ENCODE measurements around the gene PAK1IP1. TPM values are rescaled to one million over a fixed set of nuclear protein-coding genes. Genes with fewer than 3 reads are reported as not detected.

The PAK1IP1 gene
- total and polyA plus RNA-seq, 7 donors = 9.5 to 44.1 (median 22.0) TPM

GRCh38 chr6:10687582-10687981 is 7.2 kb upstream of the PAK1IP1 start:
- WGBS, 3 donors = 38 to 43% (median 39%) methylated on average over 6 of the region's 6 CpGs
- no peak overlapping the region for H3K27ac ChIP-seq
- ATAC-seq (no peak), DNase-seq (no peak)
- no peak overlapping the region for H3K4me3 ChIP-seq
- intact Hi-C loops (cut with DNase I) = no loop called here
- H3K9me3 ChIP-seq = no peaks in the 10 kb centered on the region
- no peaks in the 10 kb centered on the region for H3K27me3 ChIP-seq (ENCODE audit: insufficient read depth in 3 of 3, low read length in 2 of 3)
- no peaks in the 10 kb centered on the region for H3K36me3 ChIP-seq (ENCODE audit: insufficient read depth in 1 of 2, low read depth in 1 of 2)
- H3K4me1 ChIP-seq = no peaks in the 10 kb centered on the region
- no peak for TF ChIP-seq CTCF (IDR thresholded peaks at IDR 0.05)

GRCh38 chr6:10690651-10691445 is 3.9 kb upstream of the PAK1IP1 start:
- Histone ChIP-seq H3K4me3 (no peak overlapping the region), H3K4me1 (peaks cover 16% of the 10 kb centered on the region), H3K27me3 (ENCODE audit: insufficient read depth in 3 of 3, low read length in 2 of 3) (no peaks in the 10 kb centered on the region), H3K27ac (no peak overlapping the region), H3K9me3 (no peaks in the 10 kb centered on the region), H3K36me3 (ENCODE audit: insufficient read depth in 1 of 2, low read depth in 1 of 2) (no peaks in the 10 kb centered on the region)
- WGBS, 3 donors = 42 to 47% (median 46%) methylated on average over 15 of the region's 15 CpGs
- intact Hi-C loops (cut with DNase I) = no loop called here
- no peak for TF ChIP-seq CTCF (IDR thresholded peaks at IDR 0.05)
- ATAC-seq = no peak
- no peak for DNase-seq

GRCh38 chr6:10692965-10693538 is 1.7 kb upstream of the PAK1IP1 start:
- Histone ChIP-seq H3K27ac (peak overlapping the region; percentile 88), H3K4me1 (peaks cover 27% of the 10 kb centered on the region), H3K9me3 (no peaks in the 10 kb centered on the region), H3K36me3 (ENCODE audit: insufficient read depth in 1 of 2, low read depth in 1 of 2) (peaks cover 0 to 11% of the 10 kb centered on the region in 2 donors), H3K27me3 (ENCODE audit: insufficient read depth in 3 of 3, low read length in 2 of 3) (no peaks in the 10 kb centered on the region), H3K4me3 (peak overlapping the region; percentile 89)
- ATAC-seq (no peak), DNase-seq (no peak)
- no peak for TF ChIP-seq CTCF (IDR thresholded peaks at IDR 0.05)
- intact Hi-C loops (cut with DNase I) = no loop called here
- 86 to 89% (median 89%) methylated on average over 8 of the region's 8 CpGs for WGBS, 3 donors

GRCh38 chr6:10695086-10695657 is 400 bp downstream of the PAK1IP1 start:
- intact Hi-C loops (cut with DNase I) = loop anchor here (2.0 kb wide), 2 partner anchors 28 to 184 kb away; partner anchors contain the start of gene TMEM14C (in 1 of the 2)
- peak overlapping the region; percentile 88 for H3K27ac ChIP-seq
- ATAC-seq (no peak), DNase-seq (no peak)
- TF ChIP-seq CTCF (IDR thresholded peaks at IDR 0.05) = no peak
- H3K36me3 ChIP-seq (ENCODE audit: insufficient read depth in 1 of 2, low read depth in 1 of 2) = peaks cover 4 to 29% of the 10 kb centered on the region in 2 donors
- 0 to 1% (median 0%) methylated on average over 17 of the region's 17 CpGs for WGBS, 3 donors
- no peaks in the 10 kb centered on the region for H3K9me3 ChIP-seq
- H3K27me3 ChIP-seq (ENCODE audit: insufficient read depth in 3 of 3, low read length in 2 of 3) = no peaks in the 10 kb centered on the region
- peak overlapping the region; percentile 89 for H3K4me3 ChIP-seq
- H3K4me1 ChIP-seq = peaks cover 27% of the 10 kb centered on the region

Measured in psoas muscle (tissue), 8 donors.